ENCODE data around the gene ZG16B. TPM values are rescaled to one million over a fixed set of nuclear protein-coding genes. Genes with fewer than 3 reads are reported as not detected.

ZG16B gene
- total and polyA plus RNA-seq, 9 donors, result 0.28 to 1.8 (median 0.45) TPM; not detected in 3

DNA sequence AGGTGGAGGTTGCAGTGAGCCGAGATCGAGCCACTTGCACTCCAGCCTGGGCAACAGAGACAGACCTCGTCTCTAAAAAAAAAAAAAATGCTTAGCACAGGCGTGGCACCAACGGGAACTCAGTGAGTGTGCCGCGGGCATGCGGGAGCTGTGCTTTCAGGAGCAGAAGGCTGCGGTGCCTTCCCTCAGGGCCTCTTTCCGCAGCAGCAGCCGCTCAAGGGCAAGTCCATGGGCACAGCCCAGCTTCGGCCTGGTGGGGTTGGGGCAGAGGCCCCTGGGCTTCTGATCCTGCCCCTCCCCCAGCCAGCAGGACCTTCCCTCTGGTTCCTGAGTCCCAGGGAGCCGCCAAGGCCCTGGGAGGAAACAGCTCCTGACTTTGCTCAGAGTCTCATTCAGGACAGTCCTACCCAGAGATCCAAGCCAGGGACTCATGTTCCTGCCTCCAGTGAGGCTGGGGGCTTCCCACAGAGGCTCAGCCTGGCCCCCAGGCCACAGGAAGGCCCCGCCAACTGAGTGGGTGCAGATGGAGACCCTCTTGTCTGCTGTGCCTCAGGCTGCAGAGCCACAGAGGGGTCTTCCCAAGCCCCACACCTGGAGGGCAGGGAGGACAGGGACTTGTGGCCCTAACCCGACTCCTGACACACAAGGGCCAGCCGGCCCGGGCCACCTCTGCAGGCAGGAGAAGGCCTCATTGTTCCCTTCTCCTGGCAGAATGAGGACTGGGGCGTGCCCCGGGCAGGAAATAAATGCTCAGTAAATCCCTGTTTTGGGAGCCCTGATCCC is 3.3 kb upstream of the ZG16B start:
- intact Hi-C loops (cut with DNase I), result no loop called here
- H3K27me3 ChIP-seq, result no peaks in the 10 kb centered on the region
- H3K27ac ChIP-seq, result no peak overlapping the region
- no peaks in the 10 kb centered on the region for H3K4me1 ChIP-seq (ENCODE audit: insufficient read depth)
- TF ChIP-seq CTCF (IDR thresholded peaks at IDR 0.05), result no peak
- no peak for TF ChIP-seq EP300 (IDR thresholded peaks at IDR 0.05)
- TF ChIP-seq POLR2A (IDR thresholded peaks at IDR 0.05), result no peak
- WGBS, 3 donors, result 67 to 74% (median 69%) methylated on average over 18 to 19 of the region's 19 CpGs
- peak in 1 of 5 donors; percentile 9 for DNase-seq
- no peak overlapping the region for H3K4me3 ChIP-seq
- no peaks in the 10 kb centered on the region for H3K36me3 ChIP-seq
- H3K9me3 ChIP-seq, result no peaks in the 10 kb centered on the region

DNA sequence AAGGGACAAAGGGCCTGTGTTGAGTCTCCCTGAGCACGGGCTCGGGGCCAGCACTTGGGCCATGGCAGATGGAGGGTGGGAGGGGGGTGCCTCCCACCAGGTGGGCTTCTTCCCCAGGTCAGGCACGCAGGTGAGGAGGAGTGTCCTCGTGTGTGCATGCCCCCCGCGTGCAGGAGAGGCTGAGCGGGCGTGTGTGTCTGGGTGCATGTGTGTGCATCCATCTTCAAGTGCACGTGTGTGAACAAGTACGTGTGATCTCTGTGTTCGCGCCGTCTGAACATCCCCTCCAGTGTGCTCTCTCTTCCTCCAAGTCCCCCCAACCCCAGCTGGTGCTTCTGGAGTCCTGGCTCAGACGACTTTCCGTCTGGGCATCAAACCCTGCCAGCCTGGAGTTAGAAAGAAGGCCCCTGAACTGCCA is 2.7 kb upstream of the ZG16B start:
- intact Hi-C loops (cut with DNase I), result no loop called here
- H3K27me3 ChIP-seq, result no peaks in the 10 kb centered on the region

DNA sequence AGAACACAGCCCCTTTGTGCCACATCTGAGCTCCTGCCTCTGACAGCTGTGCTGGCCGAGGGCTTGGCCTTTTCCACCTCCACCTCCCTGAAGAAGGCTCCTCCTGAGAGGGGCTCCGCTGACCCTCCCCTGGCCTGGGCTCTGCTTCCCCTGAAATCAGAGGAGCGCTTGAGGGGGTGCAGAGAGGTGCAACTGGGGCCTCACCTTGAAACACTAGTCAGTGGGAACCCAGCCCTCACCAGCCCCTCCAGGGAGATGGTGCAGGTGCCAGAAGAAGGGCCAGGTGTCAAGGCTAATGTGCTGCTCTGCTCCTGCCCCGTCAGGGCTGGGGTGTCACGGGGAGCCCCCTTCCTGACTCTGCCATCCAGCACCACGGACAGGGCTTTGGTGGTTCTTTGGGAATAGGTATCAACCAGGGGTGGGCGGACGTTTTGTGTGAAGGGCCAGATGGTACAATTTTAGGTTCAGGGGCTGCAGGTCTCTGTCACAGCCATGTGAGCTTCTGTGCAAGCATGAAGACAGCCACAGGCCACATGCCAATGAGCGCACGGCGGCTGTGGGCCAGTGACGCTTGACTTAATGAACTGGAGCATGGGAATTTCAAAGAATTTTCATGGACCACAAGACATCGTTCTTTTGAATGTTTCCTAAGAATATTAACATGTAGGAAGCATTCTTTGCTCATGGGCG is 2.1 kb upstream of the ZG16B start:
- DNase-seq, result peak in 1 of 5 donors; percentile 14
- no peaks in the 10 kb centered on the region for H3K27me3 ChIP-seq

More for the DNA sequence above, 2.7 kb upstream of the ZG16B start:
- no peaks in the 10 kb centered on the region for H3K4me1 ChIP-seq (ENCODE audit: insufficient read depth)
- H3K4me3 ChIP-seq, result no peak overlapping the region
- H3K27ac ChIP-seq, result no peak overlapping the region
- no peaks in the 10 kb centered on the region for H3K36me3 ChIP-seq
- no peaks in the 10 kb centered on the region for H3K9me3 ChIP-seq
- 68 to 77% (median 73%) methylated on average over 15 of the region's 15 CpGs for WGBS, 3 donors
- peak in 1 of 5 donors; percentile 24 for DNase-seq
- TF ChIP-seq CTCF (IDR thresholded peaks at IDR 0.05), result no peak
- no peak for TF ChIP-seq EP300 (IDR thresholded peaks at IDR 0.05)
- TF ChIP-seq POLR2A (IDR thresholded peaks at IDR 0.05), result no peak

GRCh38 chr16:2828521-2828840 is 1.6 kb upstream of the ZG16B start:
- Histone ChIP-seq H3K9me3 (no peaks in the 10 kb centered on the region), H3K4me3 (no peak overlapping the region), H3K4me1 (ENCODE audit: insufficient read depth) (no peaks in the 10 kb centered on the region), H3K27ac (no peak overlapping the region), H3K27me3 (no peaks in the 10 kb centered on the region), H3K36me3 (no peaks in the 10 kb centered on the region)
- TF ChIP-seq EP300 (IDR thresholded peaks at IDR 0.05), result no peak
- intact Hi-C loops (cut with DNase I), result no loop called here
- no peak for DNase-seq
- WGBS, 3 donors, result 78 to 92% (median 86%) methylated on average over 8 of the region's 8 CpGs

More for the DNA sequence above, 2.1 kb upstream of the ZG16B start:
- 62 to 70% (median 64%) methylated on average over 14 of the region's 14 CpGs for WGBS, 3 donors
- H3K4me1 ChIP-seq (ENCODE audit: insufficient read depth), result no peaks in the 10 kb centered on the region
- H3K4me3 ChIP-seq, result no peak overlapping the region
- no peaks in the 10 kb centered on the region for H3K36me3 ChIP-seq
- H3K27ac ChIP-seq, result no peak overlapping the region
- intact Hi-C loops (cut with DNase I), result no loop called here
- H3K9me3 ChIP-seq, result no peaks in the 10 kb centered on the region
- TF ChIP-seq EP300 (IDR thresholded peaks at IDR 0.05), result no peak
- no peak for TF ChIP-seq CTCF (IDR thresholded peaks at IDR 0.05)
- no peak for TF ChIP-seq POLR2A (IDR thresholded peaks at IDR 0.05)

All from ovary (tissue), 9 donors.